Osteocyte (in vitro differentiated cells): ENCODE measurements around the gene SYK. TPM values are rescaled to one million over a fixed set of nuclear protein-coding genes. Genes with fewer than 3 reads are reported as not detected.
A peak's percentile ranks its signal among the peaks of the same experiment; 100 is the strongest.

Source experiments
- DNase-seq: peaks from one replicate; pipeline ENCODE4 v3.0.0; 2021; ENCODE audit warnings: mixed read lengths; ENCODE audit not compliant: unreplicated experiment; ENCODE audit errors: extremely low spot score
- H3K27ac Mint-ChIP-seq: one replicate; pipeline ENCODE4 v1.8.0; 2021; ENCODE audit warnings: mild to moderate bottlenecking, mixed read lengths; ENCODE audit not compliant: unreplicated experiment
- H3K27me3 Mint-ChIP-seq: one replicate; pipeline ENCODE4 v1.8.0; 2021; ENCODE audit warnings: mixed read lengths; ENCODE audit not compliant: unreplicated experiment
- H3K36me3 Mint-ChIP-seq: one replicate; pipeline ENCODE4 v1.8.0; 2021; ENCODE audit warnings: mixed read lengths; ENCODE audit not compliant: unreplicated experiment
- H3K4me1 Mint-ChIP-seq: one replicate; pipeline ENCODE4 v1.8.0; 2021; ENCODE audit warnings: mixed read lengths; ENCODE audit not compliant: unreplicated experiment
- H3K4me3 Mint-ChIP-seq: one replicate; pipeline ENCODE4 v1.8.0; 2021; ENCODE audit warnings: mild to moderate bottlenecking, moderate library complexity, mixed read lengths; ENCODE audit not compliant: unreplicated experiment
- H3K9me3 Mint-ChIP-seq: one replicate; pipeline ENCODE4 v1.8.0; 2021; ENCODE audit warnings: mixed read lengths; ENCODE audit not compliant: unreplicated experiment
- total RNA-seq: library from RNA; stranded (reverse); gene quantifications from 2 replicates; pipeline ENCODE4 v1.2.1, GENCODE V29; 2021
- TF ChIP-seq, protein P1 (sequence below): fragments of 200-600 bp; sonication (generic); IDR thresholded peaks from 2 replicates; pipeline ENCODE4 v1.5.0; 2021; ENCODE audit warnings: antibody characterized with exemption, mild to moderate bottlenecking, moderate library complexity

Gene SYK
- total RNA-seq, 1 donor from 2014 or later = not detected

DNA sequence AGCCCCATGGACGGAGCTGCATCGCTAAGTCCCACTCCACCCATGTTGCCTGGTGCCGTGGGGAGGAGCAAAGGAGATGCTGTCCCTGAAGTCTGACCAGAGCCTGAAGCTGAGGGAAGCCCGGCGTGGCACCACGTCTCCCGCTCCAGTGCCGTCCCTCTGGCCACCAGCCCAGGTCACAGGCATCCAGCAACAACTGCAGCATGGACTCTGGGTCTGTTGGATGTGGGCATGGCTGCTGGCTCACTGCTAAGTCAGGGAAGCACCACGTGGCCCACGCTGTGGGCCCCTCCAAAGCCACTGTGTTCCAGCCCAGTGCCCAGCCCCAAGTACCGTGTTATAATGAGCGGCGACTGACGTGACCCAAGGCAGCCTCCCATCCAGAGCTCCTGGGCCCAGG lies 112.6 kb downstream of the SYK start:
- H3K4me1 Mint-ChIP-seq = peaks cover 4% of the 10 kb centered on the region
- no peak overlapping the region for H3K27ac Mint-ChIP-seq

GRCh38 chr9:90914868-90915483 lies 113.4 kb downstream of the SYK start:
- Mint-ChIP-seq H3K4me3 (no peak overlapping the region), H3K4me1 (peaks cover 5% of the 10 kb centered on the region), H3K27me3 (no peaks in the 10 kb centered on the region), H3K27ac (no peak overlapping the region), H3K36me3 (no peaks in the 10 kb centered on the region), H3K9me3 (no peaks in the 10 kb centered on the region)
- TF ChIP-seq, protein P1, sequence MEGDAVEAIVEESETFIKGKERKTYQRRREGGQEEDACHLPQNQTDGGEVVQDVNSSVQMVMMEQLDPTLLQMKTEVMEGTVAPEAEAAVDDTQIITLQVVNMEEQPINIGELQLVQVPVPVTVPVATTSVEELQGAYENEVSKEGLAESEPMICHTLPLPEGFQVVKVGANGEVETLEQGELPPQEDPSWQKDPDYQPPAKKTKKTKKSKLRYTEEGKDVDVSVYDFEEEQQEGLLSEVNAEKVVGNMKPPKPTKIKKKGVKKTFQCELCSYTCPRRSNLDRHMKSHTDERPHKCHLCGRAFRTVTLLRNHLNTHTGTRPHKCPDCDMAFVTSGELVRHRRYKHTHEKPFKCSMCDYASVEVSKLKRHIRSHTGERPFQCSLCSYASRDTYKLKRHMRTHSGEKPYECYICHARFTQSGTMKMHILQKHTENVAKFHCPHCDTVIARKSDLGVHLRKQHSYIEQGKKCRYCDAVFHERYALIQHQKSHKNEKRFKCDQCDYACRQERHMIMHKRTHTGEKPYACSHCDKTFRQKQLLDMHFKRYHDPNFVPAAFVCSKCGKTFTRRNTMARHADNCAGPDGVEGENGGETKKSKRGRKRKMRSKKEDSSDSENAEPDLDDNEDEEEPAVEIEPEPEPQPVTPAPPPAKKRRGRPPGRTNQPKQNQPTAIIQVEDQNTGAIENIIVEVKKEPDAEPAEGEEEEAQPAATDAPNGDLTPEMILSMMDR = peak; percentile 95
- no peak for DNase-seq

More for the DNA sequence above, 112.6 kb downstream of the SYK start:
- no peaks in the 10 kb centered on the region for H3K36me3 Mint-ChIP-seq
- no peaks in the 10 kb centered on the region for H3K9me3 Mint-ChIP-seq
- TF ChIP-seq, protein P1 = no peak
- H3K27me3 Mint-ChIP-seq = no peaks in the 10 kb centered on the region
- H3K4me3 Mint-ChIP-seq = no peak overlapping the region
- no peak for DNase-seq

- Mint-ChIP-seq H3K9me3 (no peaks in the 10 kb centered on the region), H3K27me3 (no peaks in the 10 kb centered on the region), H3K36me3 (no peaks in the 10 kb centered on the region), H3K27ac (no peak overlapping the region), H3K4me1 (peaks cover 8% of the 10 kb centered on the region), H3K4me3 (no peak overlapping the region)
- DNase-seq = no peak
- TF ChIP-seq, protein P1 = peak; percentile 43
Measured at GRCh38 chr9:90915693-90916092, 114.1 kb downstream of the SYK start.

GRCh38 chr9:90916147-90916734 lies 114.6 kb downstream of the SYK start:
- no peak for DNase-seq
- H3K9me3 Mint-ChIP-seq = no peaks in the 10 kb centered on the region
- H3K4me1 Mint-ChIP-seq = peaks cover 13% of the 10 kb centered on the region
- H3K27ac Mint-ChIP-seq = no peak overlapping the region
- no peak overlapping the region for H3K4me3 Mint-ChIP-seq
- H3K27me3 Mint-ChIP-seq = no peaks in the 10 kb centered on the region
- TF ChIP-seq, protein P1 = no peak
- H3K36me3 Mint-ChIP-seq = no peaks in the 10 kb centered on the region

- H3K27me3 Mint-ChIP-seq = no peaks in the 10 kb centered on the region
- H3K36me3 Mint-ChIP-seq = no peaks in the 10 kb centered on the region
- no peak overlapping the region for H3K27ac Mint-ChIP-seq
- DNase-seq = no peak
- TF ChIP-seq, protein P1 = no peak
- H3K4me3 Mint-ChIP-seq = no peak overlapping the region
- H3K4me1 Mint-ChIP-seq = peaks cover 16% of the 10 kb centered on the region
- peaks cover 3% of the 10 kb centered on the region for H3K9me3 Mint-ChIP-seq
Measured at GRCh38 chr9:90919883-90920282, 118.3 kb downstream of the SYK start.
